Neural progenitor cell (in vitro differentiated cells): ENCODE results near the gene MKI67.

Experiments used
- EZH2 ChIP-seq: fragments of 200-600 bp; sonication (generic); IDR thresholded peaks from 2 replicates; pipeline ENCODE4 v1.6.1; 2017; ENCODE audit warnings: antibody characterized with exemption, mild to moderate bottlenecking, moderate library complexity
- EZH2phosphoT487 ChIP-seq: fragments of 200-600 bp; sonication (generic); IDR thresholded peaks from 2 replicates; pipeline ENCODE4 v1.6.1; 2017; ENCODE audit warnings: antibody characterized with exemption
- TF ChIP-seq, protein P1 (sequence below): fragments of 200-600 bp; sonication (generic); IDR thresholded peaks from 2 replicates; pipeline ENCODE4 v1.5.1; 2017; ENCODE audit warnings: antibody characterized with exemption, mild to moderate bottlenecking

DNA sequence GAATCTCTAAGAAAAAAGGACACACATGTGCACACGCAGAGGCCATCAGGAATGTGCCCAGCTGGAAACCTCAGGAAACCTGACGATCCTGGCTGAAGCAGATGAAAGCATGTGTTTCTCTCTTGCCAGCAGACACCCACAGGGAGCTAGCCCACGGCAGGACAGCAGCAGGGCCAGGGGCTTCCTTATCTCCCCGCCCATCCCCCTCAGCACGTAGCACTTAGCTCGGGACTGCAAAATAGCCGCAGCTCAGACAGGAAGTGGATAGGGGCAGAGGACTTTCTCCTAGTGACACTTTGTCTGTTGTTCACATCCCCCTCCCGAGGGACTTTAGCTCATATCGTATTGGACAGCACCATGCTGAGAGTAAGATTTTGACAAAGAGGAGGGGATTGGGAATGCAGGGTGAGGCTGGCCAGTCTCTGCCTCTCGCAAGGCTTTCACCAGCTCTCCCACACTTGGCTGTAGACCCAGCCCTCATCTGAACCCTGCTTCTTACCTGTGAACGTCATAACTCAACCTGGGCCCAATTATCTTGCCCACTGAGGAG, 63.8 kb downstream of the MKI67 start:
- TF ChIP-seq EZH2phosphoT487 (no peak), EZH2 (no peak)
- TF ChIP-seq, protein P1, sequence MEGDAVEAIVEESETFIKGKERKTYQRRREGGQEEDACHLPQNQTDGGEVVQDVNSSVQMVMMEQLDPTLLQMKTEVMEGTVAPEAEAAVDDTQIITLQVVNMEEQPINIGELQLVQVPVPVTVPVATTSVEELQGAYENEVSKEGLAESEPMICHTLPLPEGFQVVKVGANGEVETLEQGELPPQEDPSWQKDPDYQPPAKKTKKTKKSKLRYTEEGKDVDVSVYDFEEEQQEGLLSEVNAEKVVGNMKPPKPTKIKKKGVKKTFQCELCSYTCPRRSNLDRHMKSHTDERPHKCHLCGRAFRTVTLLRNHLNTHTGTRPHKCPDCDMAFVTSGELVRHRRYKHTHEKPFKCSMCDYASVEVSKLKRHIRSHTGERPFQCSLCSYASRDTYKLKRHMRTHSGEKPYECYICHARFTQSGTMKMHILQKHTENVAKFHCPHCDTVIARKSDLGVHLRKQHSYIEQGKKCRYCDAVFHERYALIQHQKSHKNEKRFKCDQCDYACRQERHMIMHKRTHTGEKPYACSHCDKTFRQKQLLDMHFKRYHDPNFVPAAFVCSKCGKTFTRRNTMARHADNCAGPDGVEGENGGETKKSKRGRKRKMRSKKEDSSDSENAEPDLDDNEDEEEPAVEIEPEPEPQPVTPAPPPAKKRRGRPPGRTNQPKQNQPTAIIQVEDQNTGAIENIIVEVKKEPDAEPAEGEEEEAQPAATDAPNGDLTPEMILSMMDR = no peak
